ENCODE measurements around the gene SPATA13. TPM values are rescaled to one million over a fixed set of nuclear protein-coding genes. Genes with fewer than 3 reads are reported as not detected.

SPATA13 gene
- total and polyA plus RNA-seq, 2 experiments from 2014 or later = 12.4 to 19.4 TPM

DNA sequence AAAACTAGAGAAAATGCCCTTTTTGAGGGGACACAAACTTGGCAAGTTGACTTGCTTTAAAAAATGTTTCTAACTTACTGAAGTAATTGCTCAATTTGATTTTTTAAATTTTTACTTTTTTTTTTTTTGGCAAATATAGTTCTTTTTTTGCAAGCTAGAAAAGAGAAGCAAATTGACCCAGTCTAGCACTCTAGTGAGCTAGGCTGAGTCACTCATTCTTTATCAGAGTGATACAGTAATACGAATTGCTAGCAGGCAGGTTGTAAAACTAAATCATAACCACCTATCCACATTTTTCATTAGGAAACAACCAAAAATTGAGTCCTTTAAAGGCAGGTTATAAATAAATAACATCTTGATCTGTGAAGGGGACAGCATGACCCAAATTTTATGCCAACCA, 97.0 kb downstream of the SPATA13 start:
- DNase-seq (ENCODE audit: low spot score) = no peak
- no peak overlapping the region for H2AFZ ChIP-seq
- no peak overlapping the region for H3K27ac ChIP-seq
- no peaks in the 10 kb centered on the region for H3K9me2 ChIP-seq (replicated peaks; ENCODE audit: insufficient read depth)
- H3K4me3 ChIP-seq = no peak overlapping the region
- no peaks in the 10 kb centered on the region for H3K27me3 ChIP-seq
- no peaks in the 10 kb centered on the region for H3K79me2 ChIP-seq
- 80% methylated on average over 1 of the region's 1 CpG for WGBS (ENCODE audit: low lambda C conversion rate, missing lambda C conversion rate)
- no peak for TF ChIP-seq EZH2phosphoT487 (IDR thresholded peaks at IDR 0.05; ENCODE audit: low read depth, severe bottlenecking, unreplicated experiment)
- TF ChIP-seq EZH2 (IDR thresholded peaks at IDR 0.05; ENCODE audit: borderline replicate concordance) = no peak
- TF ChIP-seq CTCF (IDR thresholded peaks at IDR 0.05; ENCODE audit: poor library complexity) = no peak
- H3K36me3 ChIP-seq (replicated peaks; ENCODE audit: insufficient read depth, low read depth) = no peaks in the 10 kb centered on the region
- H4K20me1 ChIP-seq (ENCODE audit: insufficient read depth, poor library complexity, severe bottlenecking) = no peaks in the 10 kb centered on the region
- no peak overlapping the region for H3K4me2 ChIP-seq
- H3K9me3 ChIP-seq (ENCODE audit: low read depth) = no peaks in the 10 kb centered on the region
- H3K4me1 ChIP-seq (ENCODE audit: insufficient read depth) = no peaks in the 10 kb centered on the region

- no peaks in the 10 kb centered on the region for H3K9me3 ChIP-seq (ENCODE audit: low read depth)
- no peaks in the 10 kb centered on the region for H3K79me2 ChIP-seq
- TF ChIP-seq EZH2phosphoT487 (IDR thresholded peaks at IDR 0.05; ENCODE audit: low read depth, severe bottlenecking, unreplicated experiment) = no peak
- no peak for TF ChIP-seq CTCF (IDR thresholded peaks at IDR 0.05; ENCODE audit: poor library complexity)
- TF ChIP-seq EZH2 (IDR thresholded peaks at IDR 0.05; ENCODE audit: borderline replicate concordance) = no peak
- H3K4me1 ChIP-seq (ENCODE audit: insufficient read depth) = peaks cover 5% of the 10 kb centered on the region
- H3K27me3 ChIP-seq = no peaks in the 10 kb centered on the region
- no peaks in the 10 kb centered on the region for H4K20me1 ChIP-seq (ENCODE audit: insufficient read depth, poor library complexity, severe bottlenecking)
- no peak for DNase-seq (ENCODE audit: low spot score)
- no peak overlapping the region for H3K4me3 ChIP-seq
- no peaks in the 10 kb centered on the region for H3K9me2 ChIP-seq (replicated peaks; ENCODE audit: insufficient read depth)
- no peak overlapping the region for H3K4me2 ChIP-seq
- no peaks in the 10 kb centered on the region for H3K36me3 ChIP-seq (replicated peaks; ENCODE audit: insufficient read depth, low read depth)
- 91% methylated on average over 3 of the region's 3 CpGs for WGBS (ENCODE audit: low lambda C conversion rate, missing lambda C conversion rate)
- H3K27ac ChIP-seq = no peak overlapping the region
- no peak overlapping the region for H2AFZ ChIP-seq
Measured at GRCh38 chr13:24261566-24261965, 101.0 kb downstream of the SPATA13 start.

DNA sequence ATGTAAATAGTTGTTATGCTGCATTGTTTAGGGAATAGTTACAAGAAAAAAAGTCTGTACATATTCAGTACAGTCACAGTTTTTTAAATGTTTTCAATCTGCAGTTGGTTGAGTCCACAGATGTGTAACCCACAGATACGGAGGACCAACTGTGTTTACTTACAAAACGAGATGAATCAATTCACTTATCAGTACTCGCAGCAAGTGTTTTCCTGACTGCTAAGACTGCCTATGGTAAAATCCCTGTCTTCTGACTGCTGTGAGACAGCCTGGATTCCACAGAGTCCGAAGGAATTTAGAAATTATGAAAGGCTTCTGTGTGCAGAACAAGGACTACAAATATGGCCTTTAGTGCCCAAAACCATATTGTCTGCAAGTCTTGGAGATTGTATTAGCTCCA, 103.1 kb downstream of the SPATA13 start:
- no peak overlapping the region for H3K27ac ChIP-seq
- H3K9me2 ChIP-seq (replicated peaks; ENCODE audit: insufficient read depth) = no peaks in the 10 kb centered on the region
- no peaks in the 10 kb centered on the region for H3K79me2 ChIP-seq
- no peak for TF ChIP-seq CTCF (IDR thresholded peaks at IDR 0.05; ENCODE audit: poor library complexity)
- TF ChIP-seq EZH2 (IDR thresholded peaks at IDR 0.05; ENCODE audit: borderline replicate concordance) = no peak
- TF ChIP-seq EZH2phosphoT487 (IDR thresholded peaks at IDR 0.05; ENCODE audit: low read depth, severe bottlenecking, unreplicated experiment) = no peak
- peaks cover 5% of the 10 kb centered on the region for H3K4me1 ChIP-seq (ENCODE audit: insufficient read depth)
- no peaks in the 10 kb centered on the region for H4K20me1 ChIP-seq (ENCODE audit: insufficient read depth, poor library complexity, severe bottlenecking)
- H3K4me3 ChIP-seq = no peak overlapping the region
- H3K36me3 ChIP-seq (replicated peaks; ENCODE audit: insufficient read depth, low read depth) = no peaks in the 10 kb centered on the region
- no peaks in the 10 kb centered on the region for H3K27me3 ChIP-seq
- H2AFZ ChIP-seq = no peak overlapping the region
- peak overlapping the region; percentile 20 for H3K4me2 ChIP-seq
- H3K9me3 ChIP-seq (ENCODE audit: low read depth) = no peaks in the 10 kb centered on the region
- no peak for DNase-seq (ENCODE audit: low spot score)
- 12% methylated on average over 4 of the region's 4 CpGs for WGBS (ENCODE audit: low lambda C conversion rate, missing lambda C conversion rate)

DNA sequence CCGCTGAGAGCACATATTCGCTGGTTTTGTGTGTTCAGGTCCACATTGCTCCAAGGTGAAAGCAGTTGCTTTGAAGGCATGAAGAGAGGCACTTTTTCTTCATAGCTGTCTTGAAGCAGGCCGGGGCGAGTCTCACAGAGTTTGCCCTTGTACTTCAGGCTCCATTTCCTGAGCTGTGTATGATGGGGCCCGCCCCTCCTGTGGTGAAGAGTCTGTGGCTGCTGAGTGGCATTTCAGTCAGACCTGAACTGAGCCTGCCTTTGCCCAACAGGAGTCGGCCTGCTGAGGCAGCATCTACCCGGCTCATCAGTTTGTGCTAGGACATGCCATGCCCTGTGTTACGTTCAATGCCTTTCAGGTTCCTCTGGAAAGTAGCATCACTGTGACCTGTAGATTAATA, 104.5 kb downstream of the SPATA13 start:
- WGBS (ENCODE audit: low lambda C conversion rate, missing lambda C conversion rate) = 94% methylated on average over 8 of the region's 8 CpGs

More for the DNA sequence above, 104.5 kb downstream of the SPATA13 start:
- no peaks in the 10 kb centered on the region for H3K79me2 ChIP-seq
- peaks cover 6% of the 10 kb centered on the region for H3K4me1 ChIP-seq (ENCODE audit: insufficient read depth)
- H3K27me3 ChIP-seq = no peaks in the 10 kb centered on the region
- H3K9me2 ChIP-seq (replicated peaks; ENCODE audit: insufficient read depth) = no peaks in the 10 kb centered on the region
- H3K9me3 ChIP-seq (ENCODE audit: low read depth) = no peaks in the 10 kb centered on the region
- H3K4me3 ChIP-seq = no peak overlapping the region
- H3K27ac ChIP-seq = no peak overlapping the region
- no peaks in the 10 kb centered on the region for H3K36me3 ChIP-seq (replicated peaks; ENCODE audit: insufficient read depth, low read depth)
- H3K4me2 ChIP-seq = no peak overlapping the region
- no peak for DNase-seq (ENCODE audit: low spot score)
- no peak overlapping the region for H2AFZ ChIP-seq
- no peaks in the 10 kb centered on the region for H4K20me1 ChIP-seq (ENCODE audit: insufficient read depth, poor library complexity, severe bottlenecking)
- no peak for TF ChIP-seq EZH2 (IDR thresholded peaks at IDR 0.05; ENCODE audit: borderline replicate concordance)
- TF ChIP-seq EZH2phosphoT487 (IDR thresholded peaks at IDR 0.05; ENCODE audit: low read depth, severe bottlenecking, unreplicated experiment) = no peak
- TF ChIP-seq CTCF (IDR thresholded peaks at IDR 0.05; ENCODE audit: poor library complexity) = no peak
